ENCODE measurements around the gene GRIP1. TPM values are rescaled to one million over a fixed set of nuclear protein-coding genes. Genes with fewer than 3 reads are reported as not detected.

Gene GRIP1
- total RNA-seq, 1 experiment from 2014 or later = not detected

DNA sequence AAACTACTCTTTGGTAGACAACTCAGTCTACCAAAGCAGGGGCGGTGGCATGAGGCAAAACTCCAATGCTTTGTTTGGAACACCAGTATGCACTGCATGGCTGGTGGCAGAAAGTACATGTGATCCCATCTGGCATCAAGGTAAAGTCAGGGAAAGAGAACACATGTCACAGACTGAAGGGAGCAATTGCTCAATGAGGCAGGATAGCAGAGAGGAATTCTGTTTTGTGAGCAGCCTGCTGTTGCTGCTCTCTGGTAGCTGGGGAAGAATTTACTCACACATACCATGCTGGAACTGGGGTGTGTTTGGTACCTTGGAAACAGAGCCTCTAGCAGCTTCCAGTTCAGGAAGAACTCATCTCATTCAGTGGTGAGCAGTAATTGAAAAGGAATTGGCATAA, 291.8 kb downstream of the GRIP1 start:
- DNase-seq (ENCODE audit: low spot score) = no peak

DNA sequence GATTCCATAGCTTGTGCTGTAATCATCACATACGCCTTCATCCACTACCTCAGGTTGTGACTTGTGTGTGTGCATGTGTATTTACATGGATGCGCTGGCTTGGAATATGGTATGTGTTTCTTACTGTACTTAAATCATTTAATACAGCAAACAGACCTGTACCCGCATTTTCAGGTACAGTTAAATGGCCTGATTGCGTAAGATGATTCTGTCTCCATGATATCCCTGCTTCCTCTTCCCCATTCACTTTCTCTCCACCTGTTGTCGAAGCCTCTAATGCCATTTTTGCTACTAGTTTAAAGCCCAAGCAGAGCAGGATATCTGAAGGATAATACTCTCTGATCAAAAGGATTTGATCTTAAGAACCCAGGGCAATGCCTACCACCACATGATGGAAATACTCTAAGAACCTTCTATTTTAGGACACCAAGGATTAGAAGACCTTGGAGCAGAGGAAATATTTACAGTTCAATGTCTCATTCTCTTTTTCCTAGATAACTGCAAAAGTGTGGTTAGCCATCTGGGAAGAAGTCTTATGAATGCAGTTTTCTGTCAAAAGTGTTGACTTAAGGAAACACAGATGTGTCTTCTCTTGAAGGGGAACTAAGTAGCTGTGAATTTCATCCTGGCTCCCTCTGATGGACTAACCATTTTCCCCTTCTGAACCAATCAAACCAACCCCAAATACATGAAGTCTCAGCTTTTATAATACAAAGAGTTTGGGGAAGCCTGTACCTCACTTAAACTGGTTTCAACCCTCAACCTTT, 297.9 kb downstream of the GRIP1 start:
- no peak for DNase-seq (ENCODE audit: low spot score)

DNA sequence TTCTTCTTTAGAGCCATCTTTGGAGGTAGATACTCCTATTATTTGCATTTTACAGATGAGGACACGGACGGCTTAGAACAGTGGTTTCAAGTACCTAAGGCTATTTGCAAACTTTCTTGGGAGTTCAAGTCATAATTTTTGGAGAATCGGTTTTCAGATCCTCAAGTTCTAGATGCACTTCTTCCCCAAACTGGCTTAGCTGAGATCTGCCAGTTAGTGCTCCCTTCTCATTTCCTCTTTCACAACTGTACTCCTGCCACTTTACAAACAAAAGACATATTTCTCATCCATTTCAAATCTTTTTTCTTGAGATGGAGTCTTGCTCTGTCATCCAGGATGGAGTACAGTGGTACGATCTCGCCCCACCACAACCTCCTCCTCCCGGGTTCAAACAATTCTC, 299.3 kb downstream of the GRIP1 start:
- no peak for DNase-seq (ENCODE audit: low spot score)

DNA sequence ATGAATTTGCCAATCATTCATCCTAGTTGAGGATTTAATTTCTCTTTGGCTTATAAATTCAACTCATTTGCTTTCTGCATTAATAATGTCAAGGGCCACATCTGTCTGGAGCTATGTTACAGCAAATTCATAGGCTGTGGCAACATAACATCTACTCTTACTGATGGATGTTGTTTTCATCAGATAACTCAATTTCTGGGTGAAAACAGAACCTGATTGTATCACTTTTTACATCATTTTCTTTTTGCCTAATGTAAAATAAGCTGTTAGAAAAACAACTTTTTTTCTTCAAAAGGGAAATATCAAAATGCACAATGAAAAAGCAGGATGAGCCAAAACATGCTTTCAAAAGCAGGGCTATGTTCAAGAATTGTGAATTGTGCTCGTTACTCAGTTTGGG, 303.3 kb downstream of the GRIP1 start:
- no peak for DNase-seq (ENCODE audit: low spot score)

DNA sequence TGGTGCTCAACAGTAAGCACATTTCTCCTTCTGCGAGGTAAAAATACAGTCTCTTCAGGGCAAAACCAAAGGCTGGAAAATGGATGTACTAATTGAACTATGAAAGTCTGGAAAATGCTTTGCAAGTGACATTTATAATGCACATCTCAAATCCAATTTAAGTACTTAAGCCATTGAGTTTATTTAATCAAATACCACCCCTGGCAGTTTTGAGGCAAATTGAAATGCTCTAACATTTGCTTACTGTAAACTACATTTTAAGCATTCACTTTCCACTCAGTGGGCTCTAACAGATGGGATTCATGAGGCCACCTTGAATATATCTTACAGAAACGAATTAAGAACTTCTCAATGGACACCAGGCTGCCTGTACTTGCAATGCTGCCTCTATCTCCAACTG, 306.9 kb downstream of the GRIP1 start:
- DNase-seq (ENCODE audit: low spot score) = no peak

DNA sequence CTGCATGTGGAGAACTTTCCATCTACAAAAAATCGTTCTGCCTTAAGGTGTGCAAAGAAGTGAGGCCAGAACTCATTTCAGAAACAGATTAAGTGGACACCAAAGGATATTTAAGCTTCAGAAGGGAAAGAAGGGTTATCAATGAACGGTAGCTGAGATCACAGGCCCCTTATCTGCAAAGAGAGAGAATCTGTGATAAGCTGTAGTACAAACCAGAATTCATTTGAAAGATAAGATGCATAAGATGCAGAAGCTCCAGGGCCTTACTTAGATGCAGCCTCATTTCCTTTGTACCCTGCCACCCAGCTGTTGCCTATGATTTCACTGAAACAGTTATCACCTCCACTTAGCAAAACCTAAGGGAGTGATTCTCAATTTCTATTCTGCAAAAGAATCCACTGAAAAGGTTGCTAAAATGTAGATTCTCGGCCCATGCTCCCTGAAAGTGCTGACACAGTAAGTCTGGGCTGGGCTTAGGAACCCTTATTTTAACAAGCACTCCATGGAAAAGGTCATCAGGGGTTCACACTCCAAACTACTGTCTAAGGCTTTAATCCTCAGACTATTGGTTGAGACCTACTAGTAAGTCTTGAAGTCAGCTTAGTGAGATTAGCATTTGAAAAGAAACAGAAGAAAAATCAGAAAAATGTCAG, 311.7 kb downstream of the GRIP1 start:
- no peak for DNase-seq (ENCODE audit: low spot score)

DNA sequence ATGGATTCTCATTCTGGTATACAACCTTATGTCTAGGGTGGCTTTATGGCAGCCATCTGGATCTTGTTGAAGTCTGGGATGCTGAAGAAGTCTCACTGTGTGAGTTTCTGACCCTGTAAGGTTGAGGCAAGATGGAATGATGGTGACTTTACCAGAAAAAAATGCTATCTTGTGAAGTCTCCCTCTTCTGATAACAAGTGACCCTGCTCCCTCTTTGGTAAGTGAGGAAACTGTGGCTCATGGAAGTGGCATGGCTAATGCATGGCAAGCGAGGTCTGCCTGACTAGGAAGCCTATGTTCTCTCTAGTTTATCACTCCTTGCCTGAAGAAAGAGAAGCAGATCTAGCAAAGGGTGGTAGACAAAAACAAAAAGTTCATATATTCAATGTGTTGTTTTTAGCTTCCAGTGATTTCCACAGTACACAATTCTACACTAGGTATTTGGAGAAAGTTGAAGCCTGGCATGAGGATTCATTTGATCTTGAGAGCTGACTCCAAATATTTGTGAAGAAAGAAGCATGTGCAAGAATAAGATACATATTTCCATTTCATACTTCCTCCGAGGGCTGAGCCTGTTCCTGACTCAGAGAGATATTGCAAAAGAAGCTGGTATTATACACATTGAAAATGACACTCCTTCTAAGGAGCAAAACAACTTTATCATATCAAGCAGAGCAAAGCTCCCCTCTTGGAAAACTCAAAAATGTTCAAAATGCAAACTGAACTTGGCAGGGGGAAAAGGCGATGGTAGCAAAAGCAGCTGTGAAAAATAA, 313.0 kb downstream of the GRIP1 start:
- no peak for DNase-seq (ENCODE audit: low spot score)

DNA sequence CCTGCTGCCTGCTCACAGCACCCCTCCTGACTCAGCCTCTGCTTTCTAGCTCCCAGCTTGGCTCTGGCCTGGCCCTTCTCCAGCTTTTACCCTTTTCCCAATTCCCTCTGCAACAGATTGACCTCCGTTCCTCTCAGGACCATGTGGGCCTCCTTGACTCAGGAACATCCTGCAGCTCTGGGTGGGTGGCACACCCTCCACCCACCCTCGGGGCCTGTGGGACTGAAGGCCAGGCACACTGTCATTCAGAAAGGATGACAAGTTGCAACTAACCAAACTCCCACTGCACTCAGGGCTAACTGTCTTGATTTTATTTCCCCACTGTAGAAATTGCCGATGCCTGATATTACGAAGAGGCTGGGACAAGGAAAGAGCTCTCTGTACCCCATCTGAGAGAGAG, 317.2 kb downstream of the GRIP1 start:
- DNase-seq (ENCODE audit: low spot score) = no peak

DNA sequence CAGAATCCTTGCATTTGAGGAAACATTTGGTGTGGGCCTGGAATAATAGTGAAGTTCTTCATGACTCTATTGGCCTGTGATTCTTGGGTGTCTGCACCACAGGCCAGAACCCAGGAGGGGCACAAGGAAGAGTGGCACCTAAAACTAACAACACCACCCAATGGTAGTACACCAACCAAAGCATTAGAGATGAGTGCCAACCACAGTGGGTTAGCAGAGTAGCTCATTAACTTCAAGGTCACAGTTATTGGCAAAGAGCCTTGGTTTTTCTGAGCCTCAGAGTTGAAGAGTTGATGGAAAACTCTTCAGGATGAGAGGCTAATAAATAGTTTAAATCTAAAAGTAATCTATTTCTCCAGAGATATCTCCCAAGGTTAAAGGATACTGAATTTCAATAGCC, 319.6 kb downstream of the GRIP1 start:
- DNase-seq (ENCODE audit: low spot score) = no peak

DNA sequence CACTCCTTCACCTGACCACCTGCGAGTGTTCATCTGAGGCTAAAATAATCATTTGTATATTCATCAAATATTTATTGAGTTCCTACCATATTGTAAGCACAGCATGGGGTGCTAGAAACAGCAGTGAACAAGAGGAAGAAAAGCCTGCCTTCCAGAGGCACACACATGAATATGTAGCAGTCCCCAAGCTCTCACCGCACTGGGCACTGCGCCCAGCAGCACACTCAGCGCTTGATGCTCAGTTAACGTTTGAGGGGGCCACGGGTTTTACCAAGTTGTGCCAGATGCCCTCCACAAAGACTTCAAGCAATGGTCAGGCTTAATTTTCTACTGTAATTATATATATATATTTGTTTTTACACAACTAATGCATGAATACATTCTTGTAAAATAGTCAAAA, 324.6 kb downstream of the GRIP1 start:
- DNase-seq (ENCODE audit: low spot score) = no peak

DNA sequence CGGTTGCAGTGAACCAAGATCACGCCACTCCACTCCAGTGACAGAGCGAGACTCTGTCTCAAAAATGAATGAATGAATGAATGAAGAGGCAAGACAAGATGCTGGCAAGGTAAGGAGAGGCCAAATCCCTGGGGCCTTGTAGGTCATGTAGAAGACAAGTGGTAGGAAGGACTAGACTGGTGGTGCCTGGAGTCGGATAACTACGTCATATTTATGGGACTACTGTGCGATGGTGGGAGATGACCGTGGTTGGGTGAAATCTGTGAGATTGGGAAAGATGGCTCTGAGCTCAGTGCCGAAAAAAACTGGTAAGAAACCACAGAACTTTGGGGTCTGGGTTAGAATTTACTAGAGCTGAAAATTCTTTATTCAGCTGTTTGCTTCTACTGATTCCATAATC, 326.0 kb downstream of the GRIP1 start:
- DNase-seq (ENCODE audit: low spot score) = no peak

DNA sequence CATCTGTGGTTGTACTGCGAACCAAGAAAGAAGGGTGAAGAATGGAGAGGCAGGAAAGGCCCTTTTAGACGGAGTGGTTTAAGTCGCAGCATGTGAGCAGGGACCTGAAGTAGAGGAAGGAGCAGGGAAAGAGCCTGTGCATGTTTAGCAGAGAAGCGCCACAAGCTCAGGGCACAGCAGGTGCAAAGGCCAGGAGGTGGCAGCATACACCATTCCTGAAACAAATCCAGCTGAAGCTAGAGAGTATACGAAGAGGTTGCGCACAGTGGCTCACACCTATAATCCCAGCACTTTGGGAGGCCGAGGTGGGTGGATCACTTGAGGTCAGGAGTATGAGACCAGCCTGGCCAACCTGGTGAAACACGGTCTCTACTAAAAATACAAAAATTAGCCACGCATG, 326.7 kb downstream of the GRIP1 start:
- peak; percentile 7 for DNase-seq (ENCODE audit: low spot score)

DNA sequence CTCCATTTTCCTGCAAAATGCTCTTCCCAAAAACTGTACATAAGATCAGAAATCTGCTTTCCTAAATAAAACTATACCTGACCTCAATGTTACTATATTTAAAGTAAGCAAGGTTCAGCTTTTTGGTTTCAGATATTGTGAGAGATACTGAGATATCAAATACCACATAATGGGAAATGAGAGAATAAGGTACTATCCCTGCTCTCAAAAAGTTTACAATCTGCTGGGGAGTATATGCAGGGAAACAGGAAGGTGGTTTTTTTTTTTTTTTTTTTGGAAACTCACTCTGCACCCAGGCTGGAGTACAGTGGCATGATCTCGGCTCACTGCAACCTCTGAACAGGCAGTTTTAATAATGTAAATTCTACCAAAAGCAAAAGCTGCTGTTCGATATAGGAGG, 327.6 kb downstream of the GRIP1 start:
- DNase-seq (ENCODE audit: low spot score) = no peak

DNA sequence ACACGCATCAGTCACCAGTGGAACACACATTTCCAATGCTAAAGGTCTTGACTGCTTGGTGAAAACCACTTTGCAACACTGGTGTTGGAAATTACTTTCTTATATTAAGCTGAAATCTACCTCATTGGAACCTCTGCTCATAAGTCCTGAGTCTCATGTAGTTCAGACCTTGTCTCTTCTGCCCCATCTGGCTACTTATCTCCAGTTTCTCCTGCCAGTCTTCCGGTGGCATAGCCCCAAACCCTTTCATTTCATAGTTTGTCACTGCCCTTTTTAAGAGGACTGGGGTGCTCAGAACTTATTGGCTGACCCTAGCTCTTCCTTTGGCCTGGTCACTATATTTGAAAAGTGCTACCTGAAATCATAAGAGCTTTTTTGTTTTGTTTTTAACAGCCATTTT, 332.9 kb downstream of the GRIP1 start:
- no peak for DNase-seq (ENCODE audit: low spot score)

DNA sequence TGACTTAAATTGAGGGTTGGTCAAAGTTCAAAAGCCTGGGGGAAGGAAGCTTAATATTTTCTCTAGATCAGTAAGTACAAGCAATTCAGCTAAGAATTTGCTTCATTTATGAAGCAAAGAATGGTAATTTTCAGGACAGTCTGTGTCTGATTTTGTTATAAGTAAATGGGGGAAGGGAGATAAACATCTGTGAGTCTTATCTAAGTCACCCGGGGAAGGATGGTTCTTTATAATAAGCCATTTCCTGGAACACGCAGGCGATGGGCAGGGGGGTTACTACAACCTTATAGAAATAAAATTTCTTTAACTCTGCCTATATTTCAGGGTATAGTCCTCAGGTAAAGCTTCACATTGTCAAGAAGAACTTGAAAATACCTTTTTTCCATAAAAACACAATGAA, 333.7 kb downstream of the GRIP1 start:
- DNase-seq (ENCODE audit: low spot score) = no peak

DNA sequence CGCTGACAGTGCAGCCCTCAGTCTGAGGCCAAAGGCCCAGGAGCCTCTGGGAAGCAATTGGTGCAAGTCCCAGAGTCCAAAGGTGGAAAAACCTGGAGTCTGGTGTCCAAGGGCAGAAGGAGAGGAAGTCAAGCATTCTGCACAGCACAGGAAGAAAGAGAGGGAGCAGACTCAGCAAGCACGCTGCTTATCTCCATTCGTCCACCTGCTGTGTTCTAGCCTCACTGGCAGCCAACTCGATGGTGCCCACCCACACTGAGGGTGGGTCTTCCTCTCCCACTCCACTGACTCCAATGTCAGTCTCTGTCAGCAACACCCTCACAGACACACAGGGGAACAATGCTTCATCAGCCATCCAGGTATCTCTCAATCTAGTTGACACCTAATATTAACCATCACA, 337.8 kb downstream of the GRIP1 start:
- DNase-seq (ENCODE audit: low spot score) = no peak

DNA sequence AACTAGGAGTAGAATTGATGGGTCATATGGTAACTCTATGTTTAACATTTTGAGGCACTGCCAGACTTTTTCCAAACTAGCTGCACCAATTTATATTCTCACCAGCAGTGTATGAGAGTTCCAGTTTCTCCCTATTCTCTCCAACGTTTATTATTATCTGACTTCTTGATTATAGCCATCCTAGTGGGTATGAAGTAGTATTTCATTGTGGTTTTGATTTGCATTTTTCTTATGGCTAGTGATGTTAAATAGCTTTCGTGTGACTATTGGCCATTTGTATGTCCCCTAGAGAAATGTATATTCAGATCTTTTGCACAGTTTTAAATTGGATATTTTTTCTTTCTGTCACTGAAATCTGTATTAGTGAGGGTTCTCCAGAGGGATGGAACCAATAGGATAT, 338.7 kb downstream of the GRIP1 start:
- no peak for DNase-seq (ENCODE audit: low spot score)

DNA sequence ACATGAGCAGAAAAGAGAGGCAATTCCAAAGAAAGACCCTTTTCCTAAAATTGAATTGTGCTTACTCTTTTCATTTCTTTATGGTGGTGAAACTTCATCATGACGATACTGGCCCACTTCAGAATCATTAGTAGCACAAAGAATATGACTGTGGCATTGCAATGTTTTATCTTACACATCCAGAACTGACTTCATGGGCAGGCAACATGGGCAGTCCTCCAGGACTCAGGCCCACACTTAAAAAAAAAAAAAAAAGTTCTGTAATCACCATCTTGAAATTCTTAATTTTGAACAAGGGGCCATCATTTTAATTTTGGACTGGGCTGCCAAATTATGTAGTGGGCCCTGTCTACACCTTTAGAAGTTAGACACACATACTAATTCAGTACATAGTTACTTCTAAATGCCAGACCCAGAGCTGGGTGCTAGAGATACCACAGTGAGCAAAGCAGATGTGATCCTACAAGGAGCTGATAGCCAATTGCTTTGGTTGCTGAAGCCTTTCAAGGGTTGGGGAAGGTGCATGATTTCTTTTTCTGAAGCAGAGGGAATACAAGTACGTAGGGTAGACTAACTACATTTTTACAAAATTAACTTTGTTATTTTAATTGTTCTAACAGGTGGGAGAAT, 341.4 kb downstream of the GRIP1 start:
- DNase-seq (ENCODE audit: low spot score) = no peak

DNA sequence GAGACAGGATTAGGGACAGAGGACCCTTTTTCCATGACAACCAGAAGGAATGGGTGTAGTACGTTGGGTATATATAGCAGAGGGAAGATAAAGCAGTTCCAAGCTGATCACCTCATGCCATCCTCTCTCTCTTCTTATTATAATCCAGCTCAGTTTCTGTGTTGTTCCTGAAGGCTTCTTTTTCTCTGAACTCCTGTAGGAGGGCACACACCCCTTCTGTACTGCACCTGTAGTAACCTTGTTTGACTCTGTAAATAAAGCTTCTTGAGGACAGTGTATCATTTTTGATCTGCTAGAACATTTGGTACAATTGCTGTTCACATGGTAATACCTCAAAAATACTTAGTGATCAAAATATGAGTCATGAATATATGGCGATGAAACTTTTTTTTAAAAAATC, 343.1 kb downstream of the GRIP1 start:
- no peak for DNase-seq (ENCODE audit: low spot score)

DNA sequence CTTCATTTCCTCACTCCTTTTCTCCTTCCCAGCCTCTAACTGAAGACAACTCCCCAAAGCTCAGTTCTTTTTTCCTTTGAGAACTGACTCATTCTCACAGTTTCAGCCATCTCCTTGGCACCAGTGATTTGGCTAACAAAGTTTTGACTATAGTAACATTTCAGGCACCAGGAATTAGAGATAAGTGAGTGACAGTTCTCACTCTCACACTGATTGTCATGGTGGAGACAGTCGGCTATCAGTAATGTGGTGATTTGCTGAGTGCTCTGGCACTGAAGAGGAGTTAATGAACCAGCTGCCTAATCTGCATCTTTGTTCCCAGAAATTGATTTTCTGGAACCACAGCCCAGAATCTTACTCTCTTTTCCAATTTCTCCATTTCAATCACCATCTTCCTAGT, 347.1 kb downstream of the GRIP1 start:
- no peak for DNase-seq (ENCODE audit: low spot score)

DNA sequence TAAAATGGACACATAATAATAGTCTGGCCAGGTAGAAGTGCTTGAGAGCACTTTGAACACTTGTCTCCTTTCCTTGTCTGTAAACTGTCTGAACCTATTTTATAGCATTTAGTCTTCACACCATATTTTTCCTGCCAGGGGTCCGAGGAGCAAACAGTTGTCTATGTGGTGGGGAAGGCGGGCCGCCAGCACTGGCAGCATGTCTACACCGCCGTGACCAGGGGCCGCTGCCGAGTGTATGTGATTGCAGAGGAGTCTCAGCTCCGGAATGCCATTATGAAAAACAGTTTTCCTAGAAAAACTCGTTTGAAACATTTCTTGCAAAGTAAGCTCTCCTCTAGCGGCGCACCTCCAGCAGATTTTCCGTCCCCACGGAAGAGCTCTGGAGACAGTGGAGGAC, 347.9 kb downstream of the GRIP1 start:
- no peak for DNase-seq (ENCODE audit: low spot score)

DNA sequence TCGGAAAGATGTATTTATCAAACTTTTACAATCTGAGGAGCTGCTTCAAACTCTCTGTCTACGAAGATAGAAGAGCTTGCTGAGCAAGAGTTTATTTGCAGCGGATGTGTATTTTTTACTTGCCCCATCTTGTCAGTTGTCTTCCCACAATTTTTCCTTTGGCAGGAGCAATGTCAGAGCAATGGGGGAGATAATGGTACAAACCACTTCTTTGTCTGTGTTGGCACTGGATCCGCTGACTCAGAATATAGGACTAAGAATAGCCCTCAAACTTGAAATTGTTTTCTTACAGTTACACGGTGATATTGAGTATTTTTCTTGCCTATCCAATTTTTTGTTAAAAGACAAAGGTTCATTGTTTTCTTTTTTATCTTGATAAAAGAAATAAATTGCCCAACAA, 348.9 kb downstream of the GRIP1 start:
- DNase-seq (ENCODE audit: low spot score) = peak; percentile 29

DNA sequence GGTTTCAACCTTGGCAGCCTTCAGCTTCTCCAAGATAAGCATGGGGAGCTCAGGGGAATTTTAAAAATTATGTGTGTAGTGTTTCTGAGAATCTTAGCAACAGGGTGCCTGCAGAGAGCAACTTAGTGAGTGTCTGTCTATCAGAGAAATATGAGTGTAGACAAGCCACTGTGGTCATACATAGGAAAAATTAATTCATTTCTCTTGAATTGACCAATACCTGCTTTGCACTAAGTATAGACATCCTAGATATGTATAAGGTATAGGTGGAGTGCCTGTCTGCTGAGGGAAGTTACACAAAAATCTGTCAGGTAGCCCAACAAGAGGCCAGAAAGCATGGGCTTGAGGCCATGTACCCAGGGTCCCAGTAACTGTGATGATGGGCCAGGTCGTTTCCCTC, 355.9 kb downstream of the GRIP1 start:
- no peak for DNase-seq (ENCODE audit: low spot score)

All from A172 (cell line).